Gastroesophageal sphincter (tissue), 4 donors: ENCODE measurements around the gene PDHA2. TPM values are rescaled to one million over a fixed set of nuclear protein-coding genes. Genes with fewer than 3 reads are reported as not detected.
"Not testable (repeated sequence)": the region's sequence is repeated elsewhere in the genome, so short reads cannot be mapped to it uniquely, and the experiment has no call there.

Experiments
- ATAC-seq: fragments of 150-250 bp; one replicate; pipeline ENCODE4 v1.9.1; 2016; ENCODE audit warnings: mild to moderate bottlenecking, moderate library complexity
- H3K27ac ChIP-seq, 4 donors: fragments of 200-600 bp; sonication (generic) in 3 of 4; 1 replicate in 3 of 4; 2 replicates in 1 of 4; pipeline ENCODE4 v1.5.1; 2016 to 2019
- H3K27me3 ChIP-seq: fragments of 200-600 bp; sonication (generic); one replicate; pipeline ENCODE4 v1.5.1; 2019
- H3K36me3 ChIP-seq, 2 donors: fragments of 200-600 bp; sonication (generic); one replicate each; pipeline ENCODE4 v1.5.1; 2019; ENCODE audit warnings: control low read depth in 1 of 2
- H3K4me1 ChIP-seq, 3 donors: fragments of 200-600 bp; sonication (generic); 1 replicate in 2 of 3; 2 replicates in 1 of 3; pipeline ENCODE4 v1.5.1; 2016 to 2019; ENCODE audit warnings: control low read depth in 2 of 3
- H3K4me3 ChIP-seq, 2 donors: fragments of 200-600 bp; sonication (generic); one replicate each; pipeline ENCODE4 v1.5.1; 2019; ENCODE audit warnings: mild to moderate bottlenecking in 1 of 2, moderate library complexity in 1 of 2
- H3K9me3 ChIP-seq, 3 donors: fragments of 200-600 bp; sonication (generic); one replicate each; pipeline ENCODE4 v1.5.1; 2017 to 2019; ENCODE audit warnings: control low read depth in 2 of 3
- EP300 ChIP-seq: sonication (generic); formaldehyde crosslinking; IDR thresholded peaks from one replicate; pipeline ENCODE4 v1.6.1; 2017; ENCODE audit warnings: antibody characterized with exemption, mild to moderate bottlenecking
- POLR2A ChIP-seq, 2 donors: fragments of 450-650 bp; IDR thresholded peaks; one replicate each; pipeline ENCODE4 v1.6.1; 2017; ENCODE audit warnings: antibody characterized with exemption in 2 of 2, mild to moderate bottlenecking in 2 of 2, moderate library complexity in 1 of 2
- POLR2AphosphoS5 ChIP-seq: sonication (generic); formaldehyde crosslinking; IDR thresholded peaks from one replicate; pipeline ENCODE4 v1.6.1; 2017; ENCODE audit warnings: antibody characterized with exemption
- WGBS, 2 donors: methylation state at CpG; one replicate each; pipeline ENCODE4 v1.1.5; 2018; ENCODE audit warnings: low coverage in 1 of 2; 5-methylcytosine and 5-hydroxymethylcytosine counted together
- total RNA-seq, 4 donors: library from RNA; depleted of rRNA; stranded (reverse); fragments of >200 nt; gene quantifications; one replicate each; pipeline ENCODE4 v1.1.0, GENCODE V29; 2016
- TF ChIP-seq, protein P1 (sequence below), 4 experiments: fragments of 200-600 bp in 2 of 4; fragments of 450-650 bp in 2 of 4; sonication (generic) in 1 of 4; IDR thresholded peaks; one replicate each; pipeline ENCODE4 v1.5.1; 2017 to 2019; ENCODE audit warnings: antibody characterized with exemption in 4 of 4, mild to moderate bottlenecking in 2 of 4, moderate library complexity in 2 of 4

The PDHA2 gene
- total RNA-seq, 4 donors from 2014 or later: not detected

GRCh38 chr4:95847908-95848460 lies 8.1 kb downstream of the PDHA2 start:
- no peak overlapping the region for H3K4me3 ChIP-seq
- no peak overlapping the region for H3K27ac ChIP-seq
- no peak for ATAC-seq
- no peaks in the 10 kb centered on the region for H3K9me3 ChIP-seq
- H3K27me3 ChIP-seq: no peaks in the 10 kb centered on the region
- TF ChIP-seq EP300: no peak
- TF ChIP-seq, protein P1, sequence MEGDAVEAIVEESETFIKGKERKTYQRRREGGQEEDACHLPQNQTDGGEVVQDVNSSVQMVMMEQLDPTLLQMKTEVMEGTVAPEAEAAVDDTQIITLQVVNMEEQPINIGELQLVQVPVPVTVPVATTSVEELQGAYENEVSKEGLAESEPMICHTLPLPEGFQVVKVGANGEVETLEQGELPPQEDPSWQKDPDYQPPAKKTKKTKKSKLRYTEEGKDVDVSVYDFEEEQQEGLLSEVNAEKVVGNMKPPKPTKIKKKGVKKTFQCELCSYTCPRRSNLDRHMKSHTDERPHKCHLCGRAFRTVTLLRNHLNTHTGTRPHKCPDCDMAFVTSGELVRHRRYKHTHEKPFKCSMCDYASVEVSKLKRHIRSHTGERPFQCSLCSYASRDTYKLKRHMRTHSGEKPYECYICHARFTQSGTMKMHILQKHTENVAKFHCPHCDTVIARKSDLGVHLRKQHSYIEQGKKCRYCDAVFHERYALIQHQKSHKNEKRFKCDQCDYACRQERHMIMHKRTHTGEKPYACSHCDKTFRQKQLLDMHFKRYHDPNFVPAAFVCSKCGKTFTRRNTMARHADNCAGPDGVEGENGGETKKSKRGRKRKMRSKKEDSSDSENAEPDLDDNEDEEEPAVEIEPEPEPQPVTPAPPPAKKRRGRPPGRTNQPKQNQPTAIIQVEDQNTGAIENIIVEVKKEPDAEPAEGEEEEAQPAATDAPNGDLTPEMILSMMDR (IDR thresholded peaks at IDR 0.05): no peak
- no peak for TF ChIP-seq POLR2AphosphoS5
- TF ChIP-seq POLR2A (IDR thresholded peaks at IDR 0.05): no peak
- no peaks in the 10 kb centered on the region for H3K4me1 ChIP-seq
- 45 to 50% methylated on average over 3 of the region's 3 CpGs for WGBS, 2 donors
- H3K36me3 ChIP-seq: no peaks in the 10 kb centered on the region

GRCh38 chr4:95850161-95850560 lies 10.3 kb downstream of the PDHA2 start:
- H3K4me3 ChIP-seq: no peak overlapping the region
- ATAC-seq: no peak
- H3K9me3 ChIP-seq: no peaks in the 10 kb centered on the region
- H3K4me1 ChIP-seq: no peaks in the 10 kb centered on the region
- TF ChIP-seq, protein P1 (IDR thresholded peaks at IDR 0.05): no peak
- TF ChIP-seq EP300: no peak
- TF ChIP-seq POLR2AphosphoS5: no peak
- TF ChIP-seq POLR2A (IDR thresholded peaks at IDR 0.05): no peak
- no peaks in the 10 kb centered on the region for H3K36me3 ChIP-seq
- H3K27me3 ChIP-seq: no peaks in the 10 kb centered on the region
- no peak overlapping the region for H3K27ac ChIP-seq

DNA sequence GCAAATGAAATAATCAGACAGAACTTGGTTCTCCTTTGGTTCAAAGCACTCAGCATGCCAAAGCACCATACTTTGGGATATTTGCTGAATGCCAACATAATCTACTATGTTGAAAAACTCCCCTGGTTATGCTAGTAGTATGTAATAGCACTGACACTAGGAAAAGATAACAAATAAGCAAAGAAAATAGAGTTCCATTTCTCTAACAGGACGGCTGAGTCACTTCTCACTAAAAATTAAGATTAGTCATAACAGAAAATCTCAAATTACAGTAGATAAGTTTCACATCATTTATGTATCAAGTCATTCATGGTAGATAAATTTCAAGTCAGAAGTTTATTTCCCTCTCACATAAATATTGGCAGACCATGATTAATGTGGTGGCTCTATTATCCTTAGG lies 17.9 kb downstream of the PDHA2 start:
- Histone ChIP-seq H3K4me1 (no peaks in the 10 kb centered on the region), H3K9me3 (no peaks in the 10 kb centered on the region), H3K36me3 (no peaks in the 10 kb centered on the region), H3K27me3 (no peaks in the 10 kb centered on the region), H3K4me3 (no peak overlapping the region), H3K27ac (no peak overlapping the region)
- TF ChIP-seq EP300: no peak
- no peak for TF ChIP-seq POLR2AphosphoS5
- no peak for TF ChIP-seq POLR2A (IDR thresholded peaks at IDR 0.05)
- ATAC-seq: no peak
- 63 to 75% methylated on average over 1 of the region's 1 CpG for WGBS, 2 donors

GRCh38 chr4:95867919-95868318 lies 28.0 kb downstream of the PDHA2 start:
- ATAC-seq: no peak
- Histone ChIP-seq H3K27ac (no peak overlapping the region), H3K27me3 (no peaks in the 10 kb centered on the region), H3K4me3 (no peak overlapping the region), H3K36me3 (no peaks in the 10 kb centered on the region), H3K4me1 (no peaks in the 10 kb centered on the region), H3K9me3 (peaks cover 0 to 13% (median 0%) of the 10 kb centered on the region in 3 donors)
- no peak for TF ChIP-seq EP300
- TF ChIP-seq POLR2A (IDR thresholded peaks at IDR 0.05): no peak
- TF ChIP-seq, protein P1 (IDR thresholded peaks at IDR 0.05): no peak
- TF ChIP-seq POLR2AphosphoS5: no peak

- ATAC-seq, H3K4me3 ChIP-seq, H3K27ac ChIP-seq, H3K4me1 ChIP-seq, H3K36me3 ChIP-seq, H3K27me3 ChIP-seq: not testable (repeated sequence)
- 100% methylated on average over 1 of the region's 1 CpG for WGBS, 2 donors
- H3K9me3 ChIP-seq: peaks cover 0 to 13% (median 0%) of the 10 kb centered on the region in 3 donors
These were observed 29.5 kb downstream of the PDHA2 start for GRCh38 chr4:95869414-95869813.

DNA sequence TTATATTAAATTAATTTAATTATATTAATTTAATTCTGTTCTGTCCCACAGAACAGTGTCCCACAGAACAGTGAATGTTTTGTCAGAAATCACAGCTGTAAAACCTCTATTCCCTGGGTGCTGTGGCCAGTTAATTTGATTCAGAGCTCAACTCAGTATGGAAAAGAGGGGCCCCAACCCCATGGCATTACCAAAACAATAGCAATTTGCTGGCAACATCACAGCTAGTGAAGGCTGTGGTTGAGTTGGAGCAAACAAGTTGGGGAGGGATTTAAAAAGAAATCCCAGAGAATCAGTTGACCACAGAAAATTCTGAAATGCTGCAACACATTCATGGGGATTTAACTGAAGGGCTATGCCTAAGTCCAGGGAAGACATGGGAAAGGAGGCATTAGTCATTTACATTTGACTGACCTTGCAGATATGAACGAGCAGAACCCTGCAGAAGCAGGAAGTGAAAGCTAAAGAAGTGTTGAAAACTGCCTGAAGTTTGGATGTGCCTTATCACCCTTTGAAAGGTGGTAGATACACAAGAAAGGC lies 30.1 kb downstream of the PDHA2 start:
- 22 to 33% methylated on average over 1 of the region's 1 CpG for WGBS, 2 donors
- Histone ChIP-seq H3K27me3 (no peaks in the 10 kb centered on the region), H3K36me3 (no peaks in the 10 kb centered on the region), H3K9me3 (peaks cover 0 to 13% (median 0%) of the 10 kb centered on the region in 3 donors), H3K4me3 (no peak overlapping the region), H3K27ac (no peak overlapping the region), H3K4me1 (no peaks in the 10 kb centered on the region)
- TF ChIP-seq POLR2A (IDR thresholded peaks at IDR 0.05) (no peak), EP300 (no peak), POLR2AphosphoS5 (no peak)
- TF ChIP-seq, protein P1 (IDR thresholded peaks at IDR 0.05): no peak
- ATAC-seq: no peak
